ENCODE measurements around the gene CDK9. TPM values are rescaled to one million over a fixed set of nuclear protein-coding genes. Genes with fewer than 3 reads are reported as not detected.

CDK9 gene
- total RNA-seq, 6 donors from 2014 or later: 69.8 to 168 (median 106) TPM

- ATAC-seq (ENCODE audit: low FRiP score in 2 of 2) (no peak), DNase-seq (no peak)
- TF ChIP-seq POLR2A (IDR thresholded peaks at IDR 0.05): no peak
- TF ChIP-seq EP300 (IDR thresholded peaks at IDR 0.05): no peak
- TF ChIP-seq CTCF (IDR thresholded peaks at IDR 0.05): no peak
- no peak for TF ChIP-seq POLR2AphosphoS5 (IDR thresholded peaks at IDR 0.05)
- peaks cover 29 to 61% (median 49%) of the 10 kb centered on the region in 4 donors for H3K36me3 ChIP-seq
- H3K9me3 ChIP-seq: no peaks in the 10 kb centered on the region
- no peak overlapping the region for H3K4me3 ChIP-seq
- WGBS, 2 donors: 69 to 85% methylated on average over 8 of the region's 8 CpGs
- H3K27ac ChIP-seq: peak overlapping the region in 3 of 4 donors; percentile 44 to 73 (median 60)
- peaks cover 23 to 60% (median 41%) of the 10 kb centered on the region in 4 donors for H3K4me1 ChIP-seq
- H3K27me3 ChIP-seq: no peaks in the 10 kb centered on the region
These were observed 7.4 kb downstream of the CDK9 start for GRCh38 chr9:127793093-127793708.

DNA sequence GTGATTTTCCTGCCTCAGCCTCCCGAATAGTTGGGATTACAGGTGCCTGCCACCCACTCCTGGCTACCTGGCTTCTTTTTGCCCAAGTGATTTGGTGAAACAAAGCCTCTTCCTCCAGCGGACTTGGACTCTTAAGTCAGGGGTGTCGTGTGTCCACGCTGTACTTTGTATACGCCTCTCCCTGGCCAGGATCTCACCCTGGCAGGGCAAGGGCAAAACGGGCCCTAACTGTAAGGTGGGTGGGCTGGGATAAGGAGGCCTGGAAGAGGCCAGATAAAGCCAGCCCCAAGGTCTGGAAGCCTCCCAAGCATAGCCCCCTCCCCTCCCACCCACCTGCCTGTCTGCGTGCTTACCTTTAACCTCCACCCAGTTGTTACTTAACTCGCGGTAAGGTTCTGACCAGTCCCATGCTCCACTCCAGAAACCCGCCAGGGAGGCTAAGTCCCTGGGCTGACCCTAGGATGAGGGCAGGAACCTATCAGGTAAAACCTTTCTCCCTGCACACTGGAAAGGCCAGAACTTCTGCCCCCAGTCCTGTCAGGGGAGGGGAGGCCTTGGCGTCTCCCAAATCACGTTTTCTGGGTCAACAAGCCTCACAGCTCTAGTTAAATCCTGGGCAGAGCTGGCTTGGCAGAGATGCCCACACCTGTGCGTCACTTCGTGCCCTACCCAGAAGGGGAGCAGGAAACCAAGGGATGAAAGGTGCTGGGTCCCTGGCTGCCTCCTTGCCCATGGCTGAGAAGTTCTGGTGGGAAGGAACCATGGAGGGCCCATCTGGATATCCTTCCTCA lies 8.4 kb downstream of the CDK9 start:
- 65 to 74% methylated on average over 13 to 14 of the region's 14 CpGs for WGBS, 2 donors
- Histone ChIP-seq H3K4me1 (peaks cover 23 to 52% (median 41%) of the 10 kb centered on the region in 4 donors), H3K27ac (peak overlapping the region; percentile 58 to 74 (median 71)), H3K27me3 (no peaks in the 10 kb centered on the region), H3K4me3 (no peak overlapping the region), H3K36me3 (peaks cover 19 to 51% (median 39%) of the 10 kb centered on the region in 4 donors), H3K9me3 (no peaks in the 10 kb centered on the region)
- DNase-seq: peak in 1 of 2 donors; percentile 69
- ATAC-seq (ENCODE audit: low FRiP score in 2 of 2): peak in 1 of 2 donors; percentile 81
- TF ChIP-seq EP300 (IDR thresholded peaks at IDR 0.05): no peak
- no peak for TF ChIP-seq CTCF (IDR thresholded peaks at IDR 0.05)
- TF ChIP-seq POLR2AphosphoS5 (IDR thresholded peaks at IDR 0.05): no peak
- TF ChIP-seq POLR2A (IDR thresholded peaks at IDR 0.05): no peak

GRCh38 chr9:127796225-127796813 lies 10.5 kb downstream of the CDK9 start:
- H3K36me3 ChIP-seq: peaks cover 4 to 30% (median 18%) of the 10 kb centered on the region in 4 donors
- DNase-seq (peak in 1 of 2 donors; percentile 79), ATAC-seq (ENCODE audit: low FRiP score in 2 of 2) (peak; percentile 41 to 54)

GRCh38 chr9:127796852-127797370 lies 11.1 kb downstream of the CDK9 start:
- ATAC-seq (ENCODE audit: low FRiP score in 2 of 2) (no peak), DNase-seq (no peak)
- WGBS, 2 donors: 15 to 23% methylated on average over 11 of the region's 11 CpGs
- Histone ChIP-seq H3K27me3 (no peaks in the 10 kb centered on the region), H3K4me3 (no peak overlapping the region), H3K27ac (peak overlapping the region in 2 of 4 donors; percentile 52 to 69), H3K36me3 (peaks cover 0 to 24% (median 12%) of the 10 kb centered on the region in 4 donors), H3K9me3 (no peaks in the 10 kb centered on the region), H3K4me1 (peaks cover 32 to 53% (median 41%) of the 10 kb centered on the region in 4 donors)
- TF ChIP-seq CTCF (IDR thresholded peaks at IDR 0.05) (no peak), POLR2AphosphoS5 (IDR thresholded peaks at IDR 0.05) (no peak), EP300 (IDR thresholded peaks at IDR 0.05) (no peak)

More at GRCh38 chr9:127796225-127796813, 10.5 kb downstream of the CDK9 start:
- TF ChIP-seq POLR2A (IDR thresholded peaks at IDR 0.05): no peak
- no peak for TF ChIP-seq CTCF (IDR thresholded peaks at IDR 0.05)
- peak in 1 of 2 donors; percentile 22 for TF ChIP-seq POLR2AphosphoS5 (IDR thresholded peaks at IDR 0.05)
- TF ChIP-seq EP300 (IDR thresholded peaks at IDR 0.05): no peak
- no peaks in the 10 kb centered on the region for H3K27me3 ChIP-seq
- no peak overlapping the region for H3K4me3 ChIP-seq
- no peaks in the 10 kb centered on the region for H3K9me3 ChIP-seq
- 36 to 48% methylated on average over 7 to 8 of the region's 8 CpGs for WGBS, 2 donors
- H3K27ac ChIP-seq: peak overlapping the region in 2 of 4 donors; percentile 52 to 69
- H3K4me1 ChIP-seq: peaks cover 26 to 48% (median 36%) of the 10 kb centered on the region in 4 donors

All from upper lobe of left lung (tissue), 6 donors.